B cell (primary cell): ENCODE data around the gene BMPR1A. TPM values are rescaled to one million over a fixed set of nuclear protein-coding genes. Genes with fewer than 3 reads are reported as not detected.

Experiments
- ATAC-seq: fragments of 200-7000 bp; cut with Tn5 transposase; one replicate; pipeline ENCODE4 v1.10.0; 2021; ENCODE audit warnings: low read depth, mild to moderate bottlenecking, moderate number of reproducible peaks, moderate library complexity
- CTCF ChIA-PET: fragments of 350-600 bp; sonication (Branson Sonifier 250); formaldehyde crosslinking; loops from one replicate; lab custom pipeline; 2021; ENCODE audit warnings: antibody characterized with exemption, inconsistent platforms; lab: Charles Lee
- POLR2A ChIA-PET: fragments of 350-600 bp; sonication (Branson Sonifier 250); formaldehyde crosslinking; loops from one replicate; lab custom pipeline; 2021; ENCODE audit warnings: antibody characterized with exemption; lab: Charles Lee
- DNase-seq: peaks from one replicate; pipeline ENCODE4 v3.0.0; 2013
- H2AFZ ChIP-seq: 2 replicates; pipeline ENCODE4 v1.6.1; 2012; ENCODE audit warnings: mild to moderate bottlenecking, low read depth, low read length; ENCODE audit not compliant: insufficient read depth, poor library complexity, severe bottlenecking
- H3K27ac ChIP-seq, 2 donors: 1 replicate in 1 of 2; 2 replicates in 1 of 2; pipeline ENCODE4 v1.5.1; 2012 to 2013; ENCODE audit warnings: low read length in 2 of 2, mild to moderate bottlenecking in 2 of 2, moderate library complexity in 1 of 2
- H3K27me3 ChIP-seq, 4 experiments: fragments of 200-600 bp in 1 of 4; sonication (generic) in 1 of 4; replicated peaks in 1 of 4; 1 replicate in 2 of 4; 2 replicates in 2 of 4; pipeline versions ENCODE4 v1.6.1 to v1.7.0; 2013 to 2016; ENCODE audit warnings: low read length in 3 of 4, mild to moderate bottlenecking in 2 of 4, mixed read lengths in 1 of 4, moderate library complexity in 1 of 4; ENCODE audit not compliant: insufficient read depth in 4 of 4, control insufficient read depth in 3 of 4; ENCODE audit errors: control extremely low read depth in 1 of 4
- H3K36me3 ChIP-seq, 2 experiments: replicated peaks in 1 of 2; 1 replicate in 1 of 2; 2 replicates in 1 of 2; pipeline versions ENCODE4 v1.6.1 to v1.7.1; 2013; ENCODE audit warnings: low read length in 1 of 2; ENCODE audit not compliant: insufficient read depth in 2 of 2, control insufficient read depth in 1 of 2; ENCODE audit errors: control extremely low read depth in 1 of 2, extremely low read depth in 1 of 2
- H3K4me1 ChIP-seq, 2 donors: fragments of 200-600 bp in 1 of 2; sonication (generic) in 1 of 2; 1 replicate in 1 of 2; 2 replicates in 1 of 2; pipeline versions ENCODE4 v1.5.1 to v1.6.1; 2013 to 2017; ENCODE audit warnings: low read length in 2 of 2; ENCODE audit not compliant: control insufficient read depth in 2 of 2, insufficient read depth in 2 of 2
- H3K4me2 ChIP-seq: replicated peaks from 2 replicates; pipeline ENCODE3; 2012; ENCODE audit warnings: mild to moderate bottlenecking, low read depth, low read length; ENCODE audit not compliant: poor library complexity, severe bottlenecking
- H3K4me3 ChIP-seq, 5 experiments: fragments of 200-600 bp in 1 of 5; sonication (generic) in 1 of 5; 1 replicate in 3 of 5; 2 replicates in 2 of 5; pipeline versions ENCODE4 v1.5.1 to v1.7.0; 2011 to 2016; ENCODE audit warnings: low read length in 4 of 5, mild to moderate bottlenecking in 4 of 5, low read depth in 2 of 5, control low read depth in 1 of 5, moderate library complexity in 1 of 5; ENCODE audit not compliant: insufficient read depth in 1 of 5; ENCODE audit errors: control extremely low read depth in 1 of 5, extremely low read depth in 1 of 5
- H3K79me2 ChIP-seq: fragments of 200-600 bp; sonication (generic); one replicate; pipeline ENCODE4 v1.6.0; 2016; ENCODE audit warnings: low read length; ENCODE audit not compliant: control insufficient read depth, insufficient read depth
- H3K9ac ChIP-seq: fragments of 200-600 bp; sonication (generic); 2 replicates; pipeline ENCODE4 v1.6.1; 2017; ENCODE audit warnings: mild to moderate bottlenecking, low read length, moderate library complexity
- H3K9me3 ChIP-seq, 3 donors: one replicate each; pipeline versions ENCODE4 v1.6.1 to v1.7.1; 2013; ENCODE audit warnings: low read length in 2 of 3; ENCODE audit not compliant: control insufficient read depth in 2 of 3, insufficient read depth in 1 of 3; ENCODE audit errors: control extremely low read depth in 1 of 3
- H4K20me1 ChIP-seq: 2 replicates; pipeline ENCODE4 v1.6.0; 2012; ENCODE audit warnings: mild to moderate bottlenecking, low read length; ENCODE audit not compliant: insufficient read depth, control insufficient read depth, poor library complexity, severe bottlenecking
- H3K27ac Mint-ChIP-seq: one replicate; pipeline ENCODE4 v1.8.0; 2021; ENCODE audit warnings: mixed read lengths
- H3K27me3 Mint-ChIP-seq: one replicate; pipeline ENCODE4 v1.8.0; 2021; ENCODE audit warnings: mixed read lengths
- H3K4me1 Mint-ChIP-seq: one replicate; pipeline ENCODE4 v1.8.0; 2021; ENCODE audit warnings: mixed read lengths
- H3K4me3 Mint-ChIP-seq: one replicate; pipeline ENCODE4 v1.8.0; 2021; ENCODE audit warnings: mixed read lengths
- H3K9me3 Mint-ChIP-seq: one replicate; pipeline ENCODE4 v1.8.0; 2022; ENCODE audit warnings: mixed read lengths; ENCODE audit not compliant: insufficient read depth
- CTCF ChIP-seq: fragments of 200-600 bp; IDR thresholded peaks from one replicate; pipeline ENCODE4 v1.8.0; 2022; ENCODE audit warnings: antibody characterized with exemption, mild to moderate bottlenecking
- EZH2 ChIP-seq: IDR thresholded peaks from 2 replicates; pipeline ENCODE4 v1.6.1; 2012; ENCODE audit warnings: borderline replicate concordance, low read depth, mild to moderate bottlenecking, moderate library complexity, low read length; ENCODE audit not compliant: insufficient read depth, poor library complexity, severe bottlenecking
- WGBS: methylation state at CpG from one replicate; pipeline ENCODE4 v1.1.5; 2013; ENCODE audit warnings: missing lambda C conversion rate; ENCODE audit not compliant: insufficient coverage; 5-methylcytosine and 5-hydroxymethylcytosine counted together
- intact Hi-C: fragments of 100-400 bp; cut with micrococcal nuclease; formaldehyde crosslinking; loops from one replicate; pipeline ENCODE4 v1.10.0; 2022
- polyA plus RNA-seq: library from polyadenylated mRNA; depleted of rRNA; stranded (reverse); fragments of >200 nt; gene quantifications from 2 replicates; pipeline ENCODE4 v1.2.3, GENCODE V29; 2012
- total RNA-seq, 2 donors: library from RNA; stranded (reverse); fragments of 120-200 nt in 1 of 2; gene quantifications; 1 replicate in 1 of 2; 2 replicates in 1 of 2; pipeline versions ENCODE4 v1.2.3 to v1.2.4, GENCODE V29; 2013 to 2022

Gene BMPR1A
- total and polyA plus RNA-seq, 2 donors (not counting 1 experiment from before 2014, with no cell fraction given): 1.9 to 15.1 TPM

GRCh38 chr10:86958901-86959736, 202.7 kb downstream of the BMPR1A start:
- H3K9ac ChIP-seq: no peak overlapping the region
- Mint-ChIP-seq H3K9me3 (no peaks in the 10 kb centered on the region), H3K27me3 (no peaks in the 10 kb centered on the region), H3K4me3 (no peak overlapping the region), H3K4me1 (no peaks in the 10 kb centered on the region), H3K27ac (no peak overlapping the region)
- H3K4me2 ChIP-seq: no peak overlapping the region
- no peak for ATAC-seq
- H3K27ac ChIP-seq: no peak overlapping the region
- WGBS: 63% methylated on average over 13 of the region's 16 CpGs
- H3K79me2 ChIP-seq: no peaks in the 10 kb centered on the region
- TF ChIP-seq EZH2 (no peak), CTCF (no peak)
- H3K27me3 ChIP-seq: peaks cover 0 to 3% (median 0%) of the 10 kb centered on the region in 4 experiments
- no peak for DNase-seq
- CTCF ChIA-PET: no interaction called here
- no peaks in the 10 kb centered on the region for H3K36me3 ChIP-seq
- peaks cover 0 to 1% (median 0%) of the 10 kb centered on the region in 3 donors for H3K9me3 ChIP-seq
- POLR2A ChIA-PET: no interaction called here
- peaks cover 0 to 9% of the 10 kb centered on the region in 2 donors for H3K4me1 ChIP-seq
- H3K4me3 ChIP-seq: no peak overlapping the region
- intact Hi-C loops: no loop called here
- H4K20me1 ChIP-seq: no peaks in the 10 kb centered on the region
- no peak overlapping the region for H2AFZ ChIP-seq

- Histone ChIP-seq H3K9me3 (no peaks in the 10 kb centered on the region), H3K9ac (no peak overlapping the region), H3K27me3 (peaks cover 0 to 3% (median 0%) of the 10 kb centered on the region in 4 experiments), H2AFZ (no peak overlapping the region), H4K20me1 (no peaks in the 10 kb centered on the region), H3K79me2 (no peaks in the 10 kb centered on the region), H3K4me3 (no peak overlapping the region), H3K4me1 (peaks cover 0 to 9% of the 10 kb centered on the region in 2 donors), H3K4me2 (no peak overlapping the region), H3K36me3 (no peaks in the 10 kb centered on the region), H3K27ac (no peak overlapping the region)
- DNase-seq: no peak
- no peak for ATAC-seq
- ChIA-PET CTCF (no interaction called here), POLR2A (no interaction called here)
- Mint-ChIP-seq H3K4me3 (no peak overlapping the region), H3K9me3 (no peaks in the 10 kb centered on the region), H3K4me1 (no peaks in the 10 kb centered on the region), H3K27ac (no peak overlapping the region), H3K27me3 (no peaks in the 10 kb centered on the region)
- intact Hi-C loops: no loop called here
- 90% methylated on average over 2 of the region's 2 CpGs for WGBS
- no peak for TF ChIP-seq EZH2
- no peak for TF ChIP-seq CTCF
Observed at GRCh38 chr10:86959737-86960002, 203.3 kb downstream of the BMPR1A start.
